ENCODE measurements around the gene SEC31B. TPM values are rescaled to one million over a fixed set of nuclear protein-coding genes. Genes with fewer than 3 reads are reported as not detected.

SEC31B gene
- total and polyA plus RNA-seq, 9 of the 15 experiments (the other 6 are each of a cell fraction or from before 2014, with no cell fraction given) = 0.91 to 7.0 (median 2.4) TPM

DNA sequence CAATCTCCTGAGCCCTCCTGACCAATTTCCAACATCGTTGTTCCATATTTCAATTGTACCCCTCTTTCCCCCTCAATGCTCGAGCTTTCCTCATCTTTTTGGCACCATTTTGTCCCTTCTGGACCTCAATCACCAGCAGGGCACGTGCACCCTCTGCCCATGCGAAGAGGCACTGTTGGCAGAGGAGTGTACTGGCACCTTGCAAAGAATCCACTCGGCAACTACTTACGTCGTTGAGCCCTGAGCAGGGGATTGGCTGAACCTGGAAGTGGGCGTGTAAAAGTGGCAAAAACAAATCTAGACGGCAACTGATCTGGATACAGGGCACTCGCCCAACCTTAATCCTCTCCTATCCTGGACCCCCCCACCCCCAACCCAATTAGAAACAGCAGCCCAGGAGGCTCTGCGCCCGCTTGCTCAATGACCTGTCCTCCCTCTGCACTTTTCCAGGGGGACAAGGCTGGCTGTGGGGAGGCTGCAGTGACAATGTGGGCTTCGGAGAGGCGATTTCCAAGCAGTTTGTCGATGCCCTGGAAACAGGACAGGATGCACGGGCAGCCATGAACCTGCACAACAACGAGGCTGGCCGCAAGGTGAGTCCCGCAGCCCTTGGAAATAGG is 38.1 kb downstream of the SEC31B start (continued):
- TF ChIP-seq, protein P1, sequence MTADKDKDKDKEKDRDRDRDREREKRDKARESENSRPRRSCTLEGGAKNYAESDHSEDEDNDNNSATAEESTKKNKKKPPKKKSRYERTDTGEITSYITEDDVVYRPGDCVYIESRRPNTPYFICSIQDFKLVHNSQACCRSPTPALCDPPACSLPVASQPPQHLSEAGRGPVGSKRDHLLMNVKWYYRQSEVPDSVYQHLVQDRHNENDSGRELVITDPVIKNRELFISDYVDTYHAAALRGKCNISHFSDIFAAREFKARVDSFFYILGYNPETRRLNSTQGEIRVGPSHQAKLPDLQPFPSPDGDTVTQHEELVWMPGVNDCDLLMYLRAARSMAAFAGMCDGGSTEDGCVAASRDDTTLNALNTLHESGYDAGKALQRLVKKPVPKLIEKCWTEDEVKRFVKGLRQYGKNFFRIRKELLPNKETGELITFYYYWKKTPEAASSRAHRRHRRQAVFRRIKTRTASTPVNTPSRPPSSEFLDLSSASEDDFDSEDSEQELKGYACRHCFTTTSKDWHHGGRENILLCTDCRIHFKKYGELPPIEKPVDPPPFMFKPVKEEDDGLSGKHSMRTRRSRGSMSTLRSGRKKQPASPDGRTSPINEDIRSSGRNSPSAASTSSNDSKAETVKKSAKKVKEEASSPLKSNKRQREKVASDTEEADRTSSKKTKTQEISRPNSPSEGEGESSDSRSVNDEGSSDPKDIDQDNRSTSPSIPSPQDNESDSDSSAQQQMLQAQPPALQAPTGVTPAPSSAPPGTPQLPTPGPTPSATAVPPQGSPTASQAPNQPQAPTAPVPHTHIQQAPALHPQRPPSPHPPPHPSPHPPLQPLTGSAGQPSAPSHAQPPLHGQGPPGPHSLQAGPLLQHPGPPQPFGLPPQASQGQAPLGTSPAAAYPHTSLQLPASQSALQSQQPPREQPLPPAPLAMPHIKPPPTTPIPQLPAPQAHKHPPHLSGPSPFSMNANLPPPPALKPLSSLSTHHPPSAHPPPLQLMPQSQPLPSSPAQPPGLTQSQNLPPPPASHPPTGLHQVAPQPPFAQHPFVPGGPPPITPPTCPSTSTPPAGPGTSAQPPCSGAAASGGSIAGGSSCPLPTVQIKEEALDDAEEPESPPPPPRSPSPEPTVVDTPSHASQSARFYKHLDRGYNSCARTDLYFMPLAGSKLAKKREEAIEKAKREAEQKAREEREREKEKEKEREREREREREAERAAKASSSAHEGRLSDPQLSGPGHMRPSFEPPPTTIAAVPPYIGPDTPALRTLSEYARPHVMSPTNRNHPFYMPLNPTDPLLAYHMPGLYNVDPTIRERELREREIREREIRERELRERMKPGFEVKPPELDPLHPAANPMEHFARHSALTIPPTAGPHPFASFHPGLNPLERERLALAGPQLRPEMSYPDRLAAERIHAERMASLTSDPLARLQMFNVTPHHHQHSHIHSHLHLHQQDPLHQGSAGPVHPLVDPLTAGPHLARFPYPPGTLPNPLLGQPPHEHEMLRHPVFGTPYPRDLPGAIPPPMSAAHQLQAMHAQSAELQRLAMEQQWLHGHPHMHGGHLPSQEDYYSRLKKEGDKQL (CRISPR knock-in tag; IDR thresholded peaks at IDR 0.05; ENCODE audit: borderline replicate concordance) = no peak
- TF ChIP-seq, protein P2, sequence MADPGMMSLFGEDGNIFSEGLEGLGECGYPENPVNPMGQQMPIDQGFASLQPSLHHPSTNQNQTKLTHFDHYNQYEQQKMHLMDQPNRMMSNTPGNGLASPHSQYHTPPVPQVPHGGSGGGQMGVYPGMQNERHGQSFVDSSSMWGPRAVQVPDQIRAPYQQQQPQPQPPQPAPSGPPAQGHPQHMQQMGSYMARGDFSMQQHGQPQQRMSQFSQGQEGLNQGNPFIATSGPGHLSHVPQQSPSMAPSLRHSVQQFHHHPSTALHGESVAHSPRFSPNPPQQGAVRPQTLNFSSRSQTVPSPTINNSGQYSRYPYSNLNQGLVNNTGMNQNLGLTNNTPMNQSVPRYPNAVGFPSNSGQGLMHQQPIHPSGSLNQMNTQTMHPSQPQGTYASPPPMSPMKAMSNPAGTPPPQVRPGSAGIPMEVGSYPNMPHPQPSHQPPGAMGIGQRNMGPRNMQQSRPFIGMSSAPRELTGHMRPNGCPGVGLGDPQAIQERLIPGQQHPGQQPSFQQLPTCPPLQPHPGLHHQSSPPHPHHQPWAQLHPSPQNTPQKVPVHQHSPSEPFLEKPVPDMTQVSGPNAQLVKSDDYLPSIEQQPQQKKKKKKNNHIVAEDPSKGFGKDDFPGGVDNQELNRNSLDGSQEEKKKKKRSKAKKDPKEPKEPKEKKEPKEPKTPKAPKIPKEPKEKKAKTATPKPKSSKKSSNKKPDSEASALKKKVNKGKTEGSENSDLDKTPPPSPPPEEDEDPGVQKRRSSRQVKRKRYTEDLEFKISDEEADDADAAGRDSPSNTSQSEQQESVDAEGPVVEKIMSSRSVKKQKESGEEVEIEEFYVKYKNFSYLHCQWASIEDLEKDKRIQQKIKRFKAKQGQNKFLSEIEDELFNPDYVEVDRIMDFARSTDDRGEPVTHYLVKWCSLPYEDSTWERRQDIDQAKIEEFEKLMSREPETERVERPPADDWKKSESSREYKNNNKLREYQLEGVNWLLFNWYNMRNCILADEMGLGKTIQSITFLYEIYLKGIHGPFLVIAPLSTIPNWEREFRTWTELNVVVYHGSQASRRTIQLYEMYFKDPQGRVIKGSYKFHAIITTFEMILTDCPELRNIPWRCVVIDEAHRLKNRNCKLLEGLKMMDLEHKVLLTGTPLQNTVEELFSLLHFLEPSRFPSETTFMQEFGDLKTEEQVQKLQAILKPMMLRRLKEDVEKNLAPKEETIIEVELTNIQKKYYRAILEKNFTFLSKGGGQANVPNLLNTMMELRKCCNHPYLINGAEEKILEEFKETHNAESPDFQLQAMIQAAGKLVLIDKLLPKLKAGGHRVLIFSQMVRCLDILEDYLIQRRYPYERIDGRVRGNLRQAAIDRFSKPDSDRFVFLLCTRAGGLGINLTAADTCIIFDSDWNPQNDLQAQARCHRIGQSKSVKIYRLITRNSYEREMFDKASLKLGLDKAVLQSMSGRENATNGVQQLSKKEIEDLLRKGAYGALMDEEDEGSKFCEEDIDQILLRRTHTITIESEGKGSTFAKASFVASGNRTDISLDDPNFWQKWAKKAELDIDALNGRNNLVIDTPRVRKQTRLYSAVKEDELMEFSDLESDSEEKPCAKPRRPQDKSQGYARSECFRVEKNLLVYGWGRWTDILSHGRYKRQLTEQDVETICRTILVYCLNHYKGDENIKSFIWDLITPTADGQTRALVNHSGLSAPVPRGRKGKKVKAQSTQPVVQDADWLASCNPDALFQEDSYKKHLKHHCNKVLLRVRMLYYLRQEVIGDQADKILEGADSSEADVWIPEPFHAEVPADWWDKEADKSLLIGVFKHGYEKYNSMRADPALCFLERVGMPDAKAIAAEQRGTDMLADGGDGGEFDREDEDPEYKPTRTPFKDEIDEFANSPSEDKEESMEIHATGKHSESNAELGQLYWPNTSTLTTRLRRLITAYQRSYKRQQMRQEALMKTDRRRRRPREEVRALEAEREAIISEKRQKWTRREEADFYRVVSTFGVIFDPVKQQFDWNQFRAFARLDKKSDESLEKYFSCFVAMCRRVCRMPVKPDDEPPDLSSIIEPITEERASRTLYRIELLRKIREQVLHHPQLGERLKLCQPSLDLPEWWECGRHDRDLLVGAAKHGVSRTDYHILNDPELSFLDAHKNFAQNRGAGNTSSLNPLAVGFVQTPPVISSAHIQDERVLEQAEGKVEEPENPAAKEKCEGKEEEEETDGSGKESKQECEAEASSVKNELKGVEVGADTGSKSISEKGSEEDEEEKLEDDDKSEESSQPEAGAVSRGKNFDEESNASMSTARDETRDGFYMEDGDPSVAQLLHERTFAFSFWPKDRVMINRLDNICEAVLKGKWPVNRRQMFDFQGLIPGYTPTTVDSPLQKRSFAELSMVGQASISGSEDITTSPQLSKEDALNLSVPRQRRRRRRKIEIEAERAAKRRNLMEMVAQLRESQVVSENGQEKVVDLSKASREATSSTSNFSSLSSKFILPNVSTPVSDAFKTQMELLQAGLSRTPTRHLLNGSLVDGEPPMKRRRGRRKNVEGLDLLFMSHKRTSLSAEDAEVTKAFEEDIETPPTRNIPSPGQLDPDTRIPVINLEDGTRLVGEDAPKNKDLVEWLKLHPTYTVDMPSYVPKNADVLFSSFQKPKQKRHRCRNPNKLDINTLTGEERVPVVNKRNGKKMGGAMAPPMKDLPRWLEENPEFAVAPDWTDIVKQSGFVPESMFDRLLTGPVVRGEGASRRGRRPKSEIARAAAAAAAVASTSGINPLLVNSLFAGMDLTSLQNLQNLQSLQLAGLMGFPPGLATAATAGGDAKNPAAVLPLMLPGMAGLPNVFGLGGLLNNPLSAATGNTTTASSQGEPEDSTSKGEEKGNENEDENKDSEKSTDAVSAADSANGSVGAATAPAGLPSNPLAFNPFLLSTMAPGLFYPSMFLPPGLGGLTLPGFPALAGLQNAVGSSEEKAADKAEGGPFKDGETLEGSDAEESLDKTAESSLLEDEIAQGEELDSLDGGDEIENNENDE (IDR thresholded peaks at IDR 0.05; ENCODE audit: low read depth, low read length) = no peak
- TF ChIP-seq, protein P3, sequence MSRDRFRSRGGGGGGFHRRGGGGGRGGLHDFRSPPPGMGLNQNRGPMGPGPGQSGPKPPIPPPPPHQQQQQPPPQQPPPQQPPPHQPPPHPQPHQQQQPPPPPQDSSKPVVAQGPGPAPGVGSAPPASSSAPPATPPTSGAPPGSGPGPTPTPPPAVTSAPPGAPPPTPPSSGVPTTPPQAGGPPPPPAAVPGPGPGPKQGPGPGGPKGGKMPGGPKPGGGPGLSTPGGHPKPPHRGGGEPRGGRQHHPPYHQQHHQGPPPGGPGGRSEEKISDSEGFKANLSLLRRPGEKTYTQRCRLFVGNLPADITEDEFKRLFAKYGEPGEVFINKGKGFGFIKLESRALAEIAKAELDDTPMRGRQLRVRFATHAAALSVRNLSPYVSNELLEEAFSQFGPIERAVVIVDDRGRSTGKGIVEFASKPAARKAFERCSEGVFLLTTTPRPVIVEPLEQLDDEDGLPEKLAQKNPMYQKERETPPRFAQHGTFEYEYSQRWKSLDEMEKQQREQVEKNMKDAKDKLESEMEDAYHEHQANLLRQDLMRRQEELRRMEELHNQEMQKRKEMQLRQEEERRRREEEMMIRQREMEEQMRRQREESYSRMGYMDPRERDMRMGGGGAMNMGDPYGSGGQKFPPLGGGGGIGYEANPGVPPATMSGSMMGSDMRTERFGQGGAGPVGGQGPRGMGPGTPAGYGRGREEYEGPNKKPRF (IDR thresholded peaks at IDR 0.05; ENCODE audit: low read depth, low read length) = no peak
- TF ChIP-seq BCL6 (CRISPR knock-in tag; IDR thresholded peaks at IDR 0.05) = no peak
- TF ChIP-seq RFX5 (IDR thresholded peaks at IDR 0.05; ENCODE audit: low read depth, low read length) = peak; percentile 98
- no peak for TF ChIP-seq POLR2H (tag; IDR thresholded peaks at IDR 0.05; ENCODE audit: low read depth)
- TF ChIP-seq ZBED1 (IDR thresholded peaks at IDR 0.05) = no peak
- TF ChIP-seq RBM39 (optimal IDR thresholded peaks at IDR 0.05; ENCODE audit: low read depth, low read length) = no peak
- no peak for TF ChIP-seq RB1 (IDR thresholded peaks at IDR 0.05; ENCODE audit: low read depth)
